Upper lobe of left lung (tissue), 6 donors: Measurements from ENCODE around the gene RHOV. TPM values are rescaled to one million over a fixed set of nuclear protein-coding genes. Genes with fewer than 3 reads are reported as not detected.

Experiments used
- ATAC-seq, 2 donors: fragments of 200-7000 bp; cut with Tn5 transposase; one replicate each; pipeline ENCODE4 v1.9.1; 2022; ENCODE audit warnings: mild to moderate bottlenecking in 2 of 2, moderate library complexity in 2 of 2; ENCODE audit not compliant: low FRiP score in 2 of 2
- DNase-seq, 2 donors: peaks; one replicate each; pipeline ENCODE4 v3.0.0-alpha.2; 2019 to 2020
- H3K27ac ChIP-seq, 4 donors: fragments of 200-600 bp; sonication (generic); one replicate each; pipeline ENCODE4 v1.5.1; 2016 to 2019
- H3K27me3 ChIP-seq, 4 donors: fragments of 200-600 bp; sonication (generic); one replicate each; pipeline ENCODE4 v1.5.1; 2017 to 2019
- H3K36me3 ChIP-seq, 4 donors: fragments of 200-600 bp; sonication (generic); one replicate each; pipeline ENCODE4 v1.5.1; 2016 to 2019
- H3K4me1 ChIP-seq, 4 donors: fragments of 200-600 bp; sonication (generic); one replicate each; pipeline ENCODE4 v1.5.1; 2018 to 2019
- H3K4me3 ChIP-seq, 4 donors: fragments of 200-600 bp; sonication (generic); one replicate each; pipeline ENCODE4 v1.5.1; 2017 to 2019; ENCODE audit warnings: mild to moderate bottlenecking in 2 of 4, moderate library complexity in 1 of 4
- H3K9me3 ChIP-seq, 4 donors: fragments of 200-600 bp; sonication (generic); one replicate each; pipeline ENCODE4 v1.5.1; 2018 to 2019
- EP300 ChIP-seq, 4 donors: sonication (generic); formaldehyde crosslinking; IDR thresholded peaks; one replicate each; pipeline ENCODE4 v1.5.1; 2017; ENCODE audit warnings: antibody characterized with exemption in 4 of 4, control low read depth in 2 of 4
- POLR2A ChIP-seq, 4 donors: fragments of 450-650 bp; IDR thresholded peaks; one replicate each; pipeline ENCODE4 v1.5.1; 2016 to 2017; ENCODE audit warnings: antibody characterized with exemption in 4 of 4, mild to moderate bottlenecking in 2 of 4
- POLR2AphosphoS5 ChIP-seq, 2 donors: sonication (generic); formaldehyde crosslinking; IDR thresholded peaks; one replicate each; pipeline ENCODE4 v1.5.1; 2017; ENCODE audit warnings: antibody characterized with exemption in 2 of 2
- WGBS, 2 donors: methylation state at CpG; one replicate each; pipeline ENCODE4 v1.1.5; 2017 to 2018; 5-methylcytosine and 5-hydroxymethylcytosine counted together
- total RNA-seq, 6 donors: library from RNA; depleted of rRNA in 4 of 6; stranded (reverse); fragments of >200 nt in 4 of 6; gene quantifications; one replicate each; pipeline versions ENCODE4 v1.1.0 to v1.2.1, GENCODE V29; 2016 to 2021
- TF ChIP-seq, protein P1 (sequence below), 6 experiments: fragments of 450-650 bp in 4 of 6; fragments of 200-600 bp in 2 of 6; sonication (generic) in 2 of 6; IDR thresholded peaks; one replicate each; pipeline ENCODE4 v1.5.1; 2016 to 2019; ENCODE audit warnings: antibody characterized with exemption in 6 of 6
- donor health status: DM: no; HTN: no; CAD: no; lungs with moderate emphysema.
- donor health status: DM: no; HTN: yes; CAD: no; lungs with severe emphysema.

Gene RHOV
- total RNA-seq, 6 donors from 2014 or later = 0.46 to 2.1 (median 0.77) TPM; not detected in 3

DNA sequence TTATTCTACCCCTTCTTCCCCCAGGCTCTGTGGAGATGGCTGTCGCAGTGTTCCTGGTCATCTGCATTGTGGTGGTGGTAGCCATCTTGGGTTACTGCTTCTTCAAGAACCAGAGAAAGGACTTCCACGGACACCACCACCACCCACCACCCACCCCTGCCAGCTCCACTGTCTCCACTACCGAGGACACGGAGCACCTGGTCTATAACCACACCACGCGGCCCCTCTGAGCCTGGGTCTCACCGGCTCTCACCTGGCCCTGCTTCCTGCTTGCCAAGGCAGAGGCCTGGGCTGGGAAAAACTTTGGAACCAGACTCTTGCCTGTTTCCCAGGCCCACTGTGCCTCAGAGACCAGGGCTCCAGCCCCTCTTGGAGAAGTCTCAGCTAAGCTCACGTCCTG is 17.3 kb downstream of the RHOV start:
- no peak overlapping the region for H3K4me3 ChIP-seq
- peaks cover 3 to 36% (median 26%) of the 10 kb centered on the region in 4 donors for H3K36me3 ChIP-seq
- TF ChIP-seq EP300 (IDR thresholded peaks at IDR 0.05) (no peak), POLR2A (IDR thresholded peaks at IDR 0.05) (no peak), POLR2AphosphoS5 (IDR thresholded peaks at IDR 0.05) (no peak)
- TF ChIP-seq, protein P1, sequence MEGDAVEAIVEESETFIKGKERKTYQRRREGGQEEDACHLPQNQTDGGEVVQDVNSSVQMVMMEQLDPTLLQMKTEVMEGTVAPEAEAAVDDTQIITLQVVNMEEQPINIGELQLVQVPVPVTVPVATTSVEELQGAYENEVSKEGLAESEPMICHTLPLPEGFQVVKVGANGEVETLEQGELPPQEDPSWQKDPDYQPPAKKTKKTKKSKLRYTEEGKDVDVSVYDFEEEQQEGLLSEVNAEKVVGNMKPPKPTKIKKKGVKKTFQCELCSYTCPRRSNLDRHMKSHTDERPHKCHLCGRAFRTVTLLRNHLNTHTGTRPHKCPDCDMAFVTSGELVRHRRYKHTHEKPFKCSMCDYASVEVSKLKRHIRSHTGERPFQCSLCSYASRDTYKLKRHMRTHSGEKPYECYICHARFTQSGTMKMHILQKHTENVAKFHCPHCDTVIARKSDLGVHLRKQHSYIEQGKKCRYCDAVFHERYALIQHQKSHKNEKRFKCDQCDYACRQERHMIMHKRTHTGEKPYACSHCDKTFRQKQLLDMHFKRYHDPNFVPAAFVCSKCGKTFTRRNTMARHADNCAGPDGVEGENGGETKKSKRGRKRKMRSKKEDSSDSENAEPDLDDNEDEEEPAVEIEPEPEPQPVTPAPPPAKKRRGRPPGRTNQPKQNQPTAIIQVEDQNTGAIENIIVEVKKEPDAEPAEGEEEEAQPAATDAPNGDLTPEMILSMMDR (IDR thresholded peaks at IDR 0.05) = no peak
- 70 to 81% methylated on average over 2 to 7 of the region's 8 CpGs for WGBS, 2 donors
- DNase-seq (no peak), ATAC-seq (no peak)
- peaks cover 3 to 24% (median 13%) of the 10 kb centered on the region in 4 donors for H3K4me1 ChIP-seq
- H3K9me3 ChIP-seq = no peaks in the 10 kb centered on the region
- H3K27ac ChIP-seq = peak overlapping the region in 2 of 4 donors; percentile 37 to 42
- H3K27me3 ChIP-seq = no peaks in the 10 kb centered on the region

DNA sequence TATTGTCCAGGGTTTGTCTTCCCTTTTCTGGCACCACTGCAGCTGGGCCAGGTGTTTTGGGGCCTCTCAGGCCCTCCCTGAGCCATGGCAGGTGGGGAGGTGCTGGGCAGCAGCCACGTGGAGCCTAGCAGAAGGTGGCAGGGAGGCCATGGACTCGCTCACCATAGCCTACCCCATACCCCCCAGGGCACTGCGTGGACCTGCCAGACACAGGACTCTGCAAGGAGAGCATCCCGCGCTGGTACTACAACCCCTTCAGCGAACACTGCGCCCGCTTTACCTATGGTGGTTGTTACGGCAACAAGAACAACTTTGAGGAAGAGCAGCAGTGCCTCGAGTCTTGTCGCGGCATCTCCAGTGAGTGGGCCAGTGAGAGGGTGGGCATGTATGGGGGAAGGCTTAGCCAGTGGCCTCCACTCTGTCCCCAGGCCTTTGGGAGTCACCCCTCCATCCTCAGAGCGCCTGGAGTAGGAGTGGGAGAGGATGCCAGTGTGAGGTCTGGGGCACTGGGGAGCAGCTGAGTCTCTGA is 18.3 kb downstream of the RHOV start:
- Histone ChIP-seq H3K27ac (no peak overlapping the region), H3K4me1 (peaks cover 3 to 24% (median 13%) of the 10 kb centered on the region in 4 donors), H3K9me3 (no peaks in the 10 kb centered on the region), H3K4me3 (no peak overlapping the region), H3K27me3 (no peaks in the 10 kb centered on the region), H3K36me3 (peaks cover 3 to 36% (median 26%) of the 10 kb centered on the region in 4 donors)
- WGBS, 2 donors = 83 to 84% methylated on average over 11 to 12 of the region's 13 CpGs
- DNase-seq (no peak), ATAC-seq (no peak)
- no peak for TF ChIP-seq EP300 (IDR thresholded peaks at IDR 0.05)
- no peak for TF ChIP-seq POLR2A (IDR thresholded peaks at IDR 0.05)
- TF ChIP-seq, protein P1 (IDR thresholded peaks at IDR 0.05) = no peak
- no peak for TF ChIP-seq POLR2AphosphoS5 (IDR thresholded peaks at IDR 0.05)

DNA sequence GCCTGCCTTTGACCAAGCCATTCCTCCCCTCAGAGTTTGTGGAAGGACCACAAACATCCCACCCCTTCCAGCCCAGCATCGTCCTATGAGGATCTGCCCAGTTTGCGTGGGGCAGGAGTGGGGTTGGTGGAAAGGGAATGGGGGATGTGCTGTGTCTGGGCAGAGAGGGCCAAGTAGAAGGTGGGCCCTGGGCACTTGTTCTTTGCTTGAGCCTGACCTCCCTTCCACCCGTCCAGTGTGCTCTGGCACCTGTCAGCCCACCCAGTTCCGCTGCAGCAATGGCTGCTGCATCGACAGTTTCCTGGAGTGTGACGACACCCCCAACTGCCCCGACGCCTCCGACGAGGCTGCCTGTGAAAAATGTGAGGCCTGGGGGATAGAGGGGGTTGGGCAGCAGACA is 19.9 kb downstream of the RHOV start:
- H3K9me3 ChIP-seq = no peaks in the 10 kb centered on the region
- DNase-seq = no peak
- 59 to 72% methylated on average over 8 to 10 of the region's 10 CpGs for WGBS, 2 donors
- ATAC-seq = no peak
- peaks cover 3 to 19% (median 13%) of the 10 kb centered on the region in 4 donors for H3K4me1 ChIP-seq
- TF ChIP-seq, protein P1 (IDR thresholded peaks at IDR 0.05) = no peak
- TF ChIP-seq EP300 (IDR thresholded peaks at IDR 0.05) (no peak), POLR2AphosphoS5 (IDR thresholded peaks at IDR 0.05) (no peak), POLR2A (IDR thresholded peaks at IDR 0.05) (no peak)
- peaks cover 3 to 36% (median 28%) of the 10 kb centered on the region in 4 donors for H3K36me3 ChIP-seq
- H3K27ac ChIP-seq = no peak overlapping the region
- no peaks in the 10 kb centered on the region for H3K27me3 ChIP-seq
- H3K4me3 ChIP-seq = no peak overlapping the region

DNA sequence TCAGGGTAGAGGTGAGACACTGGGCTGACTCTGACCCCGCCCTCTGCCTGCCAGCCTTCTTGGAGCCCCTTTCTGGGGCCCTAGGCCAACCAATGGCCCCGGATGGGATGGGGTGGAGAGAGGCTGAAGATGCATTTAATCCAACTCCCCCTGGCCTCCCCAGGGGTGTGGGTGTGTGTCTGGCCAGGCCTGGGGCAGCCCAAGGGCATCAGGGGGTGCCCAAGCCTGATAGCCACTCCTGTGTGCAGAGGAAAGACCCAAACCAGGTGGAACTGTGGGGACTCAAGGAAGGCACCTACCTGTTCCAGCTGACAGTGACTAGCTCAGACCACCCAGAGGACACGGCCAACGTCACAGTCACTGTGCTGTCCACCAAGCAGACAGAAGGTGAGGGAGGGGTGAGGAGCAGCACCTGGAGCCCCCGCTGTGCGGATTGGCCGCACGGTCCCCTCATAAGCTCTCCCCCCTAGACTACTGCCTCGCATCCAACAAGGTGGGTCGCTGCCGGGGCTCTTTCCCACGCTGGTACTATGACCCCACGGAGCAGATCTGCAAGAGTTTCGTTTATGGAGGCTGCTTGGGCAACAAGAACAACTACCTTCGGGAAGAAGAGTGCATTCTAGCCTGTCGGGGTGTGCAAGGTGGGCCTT is 20.7 kb downstream of the RHOV start:
- Histone ChIP-seq H3K27ac (no peak overlapping the region), H3K4me1 (peaks cover 3 to 18% (median 13%) of the 10 kb centered on the region in 4 donors), H3K27me3 (no peaks in the 10 kb centered on the region), H3K9me3 (no peaks in the 10 kb centered on the region), H3K36me3 (peaks cover 3 to 36% (median 28%) of the 10 kb centered on the region in 4 donors), H3K4me3 (no peak overlapping the region)
- TF ChIP-seq, protein P1 (IDR thresholded peaks at IDR 0.05) = no peak
- no peak for TF ChIP-seq POLR2AphosphoS5 (IDR thresholded peaks at IDR 0.05)
- TF ChIP-seq EP300 (IDR thresholded peaks at IDR 0.05) = no peak
- no peak for TF ChIP-seq POLR2A (IDR thresholded peaks at IDR 0.05)
- no peak for ATAC-seq
- no peak for DNase-seq
- WGBS, 2 donors = 93 to 95% methylated on average over 4 to 16 of the region's 16 CpGs
